HG02610 (cell line): Measurements from ENCODE around the gene DNMBP.
"Not testable (repeated sequence)": the region's sequence is repeated elsewhere in the genome, so short reads cannot be mapped to it uniquely, and the experiment has no call there.

Experiments used
- ATAC-seq: cut with Tn5 transposase; IDR thresholded peaks from one replicate; pipeline ENCODE4 v1.9.1; 2021; ENCODE audit warnings: mild to moderate bottlenecking, moderate library complexity; ENCODE audit not compliant: unreplicated experiment

Gene DNMBP

DNA sequence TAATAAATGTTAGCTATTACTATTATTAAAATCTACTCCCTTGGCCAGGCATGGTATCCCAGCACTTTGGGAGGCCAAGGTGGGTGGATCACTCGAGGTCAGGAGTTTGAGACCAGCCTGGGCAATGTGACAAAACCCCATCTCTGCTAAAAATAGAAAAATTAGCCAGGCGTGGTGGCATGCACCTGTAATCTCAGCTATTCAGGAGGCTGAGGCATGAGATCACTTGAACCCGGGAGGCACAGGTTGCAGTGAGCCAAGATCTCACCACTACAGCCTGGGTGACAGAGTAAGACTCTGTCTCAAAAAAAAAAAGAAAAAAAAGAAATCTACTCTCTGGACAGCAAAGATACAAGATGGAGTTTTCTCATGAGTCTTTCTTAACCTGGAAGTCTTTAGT lies 56.2 kb downstream of the DNMBP start:
- not testable (repeated sequence) for ATAC-seq

DNA sequence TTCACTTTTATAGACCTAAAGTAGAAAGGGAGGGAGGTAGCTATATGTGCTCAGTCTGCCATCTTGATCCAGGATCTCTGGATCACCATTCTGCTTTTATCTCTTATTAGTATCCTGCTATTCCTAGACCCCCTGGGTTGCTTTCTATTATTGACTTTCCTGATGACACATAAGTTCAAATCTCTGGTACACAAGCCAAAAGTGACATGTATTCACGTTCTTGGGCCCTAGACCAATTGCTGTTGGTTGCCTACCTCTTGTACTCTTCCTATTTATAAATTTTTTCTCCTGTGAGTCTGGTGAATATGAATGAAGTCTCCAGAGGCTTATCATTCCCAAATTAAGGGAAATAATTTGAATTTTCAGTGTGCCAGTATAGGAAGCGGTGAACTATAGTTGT lies 56.9 kb downstream of the DNMBP start:
- no peak for ATAC-seq

DNA sequence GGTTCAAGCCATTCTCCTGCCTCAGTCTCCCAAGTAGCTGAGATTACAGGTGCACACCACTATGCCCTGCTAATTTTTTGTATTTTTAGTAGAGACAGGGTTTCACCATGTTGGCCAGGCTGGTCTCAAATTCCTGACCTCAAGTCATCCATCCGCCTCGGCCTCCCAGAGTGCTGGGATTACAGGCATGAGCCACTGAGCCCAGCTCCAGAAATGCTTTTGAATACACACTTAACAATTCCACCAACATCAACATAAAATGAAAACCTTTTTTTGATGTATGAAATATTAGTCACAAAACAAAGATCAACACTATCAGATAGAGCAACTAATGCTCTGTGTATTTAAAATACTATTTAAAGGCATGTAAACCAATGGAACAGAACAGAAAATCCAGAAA lies 63.7 kb downstream of the DNMBP start:
- ATAC-seq, result not testable (repeated sequence)

DNA sequence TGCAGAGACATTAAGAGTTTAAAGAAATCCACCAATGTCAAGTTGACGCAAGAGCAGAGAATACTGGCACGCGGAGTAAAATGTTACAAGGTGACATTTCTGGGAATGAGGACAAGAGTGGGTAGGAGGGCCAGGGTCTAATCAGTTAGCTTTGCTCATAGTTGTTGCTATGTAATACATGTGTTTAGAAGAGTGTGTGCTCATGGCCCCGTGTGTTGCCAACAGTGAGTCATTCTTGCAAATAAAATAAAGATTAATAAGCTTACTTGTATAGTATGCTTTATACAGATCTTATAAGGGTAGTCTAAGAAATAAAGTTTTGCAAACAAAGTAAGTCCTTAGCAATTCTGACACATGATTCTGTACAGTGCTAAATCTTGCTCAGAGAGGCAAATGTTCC lies 64.5 kb downstream of the DNMBP start:
- ATAC-seq, result no peak

DNA sequence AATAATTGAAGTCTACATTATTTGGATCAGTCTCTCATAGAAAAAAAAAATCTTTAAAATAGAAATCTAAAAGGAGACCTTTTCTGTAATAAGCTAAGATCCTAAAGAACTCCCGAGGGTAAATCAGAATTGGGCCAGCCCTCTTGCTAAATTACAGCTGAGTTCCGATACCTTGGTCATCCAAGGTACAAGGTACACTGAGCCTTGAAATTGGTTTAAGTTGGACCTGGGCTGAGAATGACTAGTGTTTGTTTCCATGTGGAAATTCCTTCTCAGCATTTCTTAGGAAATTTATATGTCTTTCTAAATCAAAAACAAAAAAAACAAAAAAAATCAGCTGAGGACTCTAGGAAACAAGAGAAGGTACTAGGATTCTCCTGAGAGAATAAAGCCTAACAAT lies 64.9 kb downstream of the DNMBP start:
- no peak for ATAC-seq

DNA sequence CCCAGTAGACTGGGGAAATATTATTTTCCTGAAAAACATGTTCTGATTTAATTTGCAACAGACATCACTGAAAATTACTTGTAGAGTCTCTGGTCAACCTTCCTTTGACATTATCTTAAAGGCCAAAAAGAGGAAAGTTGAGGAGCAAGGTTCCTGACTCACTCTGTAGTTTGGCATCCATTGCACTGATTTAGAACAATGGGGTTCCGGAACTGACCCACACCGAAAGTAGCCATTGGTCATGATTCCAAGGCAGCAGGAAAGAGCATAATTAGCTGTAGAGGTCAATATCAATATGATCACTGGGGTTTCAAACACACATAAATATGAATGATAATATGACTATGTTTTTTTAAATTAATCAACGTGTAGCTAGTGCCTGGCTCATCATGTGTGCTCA lies 65.8 kb downstream of the DNMBP start:
- ATAC-seq, result no peak

DNA sequence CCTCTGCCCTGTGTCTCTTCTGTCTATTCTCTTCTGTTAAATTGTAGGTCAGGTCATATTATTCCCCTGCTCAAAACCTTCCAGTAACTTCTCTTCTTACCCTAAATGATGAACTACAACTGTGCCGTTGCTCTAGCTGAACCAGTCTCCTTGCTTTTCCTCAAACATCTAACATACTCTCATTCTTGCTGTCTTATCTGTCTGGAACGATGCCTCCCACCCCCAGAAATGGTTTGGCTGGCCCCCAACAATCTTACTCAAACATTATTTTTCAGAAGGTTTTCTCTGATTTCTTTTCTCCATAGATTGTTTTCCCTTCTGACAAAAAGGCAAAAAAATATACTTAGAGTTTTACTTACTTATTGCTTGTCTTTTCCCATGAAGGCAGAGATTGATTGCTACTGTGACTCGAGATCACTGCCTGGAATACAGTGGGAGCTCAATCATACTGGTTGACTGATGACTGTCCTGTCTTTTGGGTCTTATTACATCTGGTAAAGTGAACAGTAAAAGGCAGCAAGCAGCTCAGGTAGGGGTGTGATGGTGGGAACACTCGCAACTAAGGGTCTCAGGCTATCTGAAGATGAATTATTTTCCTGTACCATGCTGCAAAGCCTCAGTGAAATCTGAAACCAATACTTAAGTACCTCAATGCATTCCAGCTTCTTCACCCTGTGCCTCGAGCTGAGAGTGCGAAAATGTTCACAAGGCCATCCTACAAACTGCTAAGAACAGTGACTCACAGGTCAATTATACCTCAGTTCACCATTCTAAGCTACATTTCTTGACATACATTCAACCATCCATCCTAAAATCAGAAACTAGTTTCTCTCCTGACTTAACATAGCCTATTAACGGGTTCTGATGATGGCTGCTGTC lies 67.6 kb downstream of the DNMBP start:
- ATAC-seq, result no peak

DNA sequence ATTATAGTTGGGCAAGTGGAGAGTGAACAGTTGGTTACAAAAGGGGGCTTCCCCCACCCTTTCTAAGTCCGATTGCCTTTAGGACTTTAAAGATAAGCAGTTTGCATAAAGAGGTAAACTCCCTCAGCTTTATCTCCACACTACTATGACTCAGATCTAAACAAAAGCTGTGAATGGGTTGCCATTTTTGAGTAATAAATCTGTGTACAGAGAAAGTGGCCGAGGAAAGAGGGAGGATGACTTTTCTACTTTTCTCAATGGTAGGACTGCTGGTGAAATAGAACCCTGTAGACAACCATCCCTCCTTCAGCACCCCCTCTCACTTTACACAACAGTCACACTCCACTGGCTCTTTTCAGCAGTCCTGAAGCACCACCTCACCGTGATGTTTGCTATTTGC lies 71.2 kb downstream of the DNMBP start:
- peak; percentile 90 for ATAC-seq

DNA sequence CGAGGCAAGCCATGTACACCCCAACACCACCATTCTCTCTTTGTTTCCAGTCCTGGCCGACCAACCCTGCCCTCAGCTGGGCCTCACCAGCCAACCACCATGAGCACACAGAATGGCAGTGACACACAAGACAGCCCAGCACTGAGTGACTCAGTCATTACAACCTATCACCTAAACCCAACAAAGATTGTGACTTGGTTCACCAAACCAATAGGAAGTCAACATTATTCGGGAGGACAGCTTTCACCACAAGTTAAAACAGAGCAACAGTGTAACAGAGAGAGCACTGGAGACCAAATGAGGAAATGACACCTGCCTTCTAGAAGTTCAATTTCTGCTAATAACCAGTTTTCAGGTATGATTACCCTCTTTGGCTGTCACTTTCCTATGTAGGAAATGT lies 72.1 kb downstream of the DNMBP start:
- peak; percentile 39 for ATAC-seq

DNA sequence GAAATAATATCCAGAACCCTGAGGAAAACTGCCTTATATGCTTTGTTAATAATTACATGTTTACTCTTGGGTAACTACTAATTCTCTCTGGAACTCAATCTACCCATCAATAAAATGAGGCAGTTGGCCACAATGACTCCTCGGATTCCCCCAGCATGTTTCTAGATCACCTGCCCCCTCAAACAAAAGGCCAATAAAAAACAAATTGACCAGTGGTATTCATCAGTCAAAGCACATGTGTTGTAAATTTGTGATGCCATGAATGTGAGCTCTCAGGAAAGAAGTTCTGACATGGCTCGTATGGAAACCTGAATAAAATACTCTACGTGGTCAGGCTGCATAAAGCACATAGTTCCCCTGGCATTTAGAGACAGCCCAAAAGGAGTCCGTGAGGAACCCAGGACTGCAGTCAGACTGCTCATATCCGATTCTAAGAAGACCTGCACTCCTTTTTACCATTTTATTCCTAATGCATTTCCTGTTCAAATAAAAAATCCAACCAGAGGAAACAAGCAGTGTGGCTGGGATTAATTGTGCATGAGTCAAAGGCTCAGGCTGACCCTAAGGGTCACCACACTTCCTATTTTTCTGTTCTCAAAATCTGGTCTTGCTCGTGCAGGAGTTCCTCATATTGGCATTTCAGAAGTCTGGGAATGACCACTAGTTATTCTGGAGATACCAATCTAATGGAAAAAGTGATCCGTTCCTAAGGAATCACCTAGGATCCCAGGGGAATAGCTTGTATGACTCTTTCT lies 77.4 kb downstream of the DNMBP start:
- ATAC-seq, result not testable (repeated sequence)

DNA sequence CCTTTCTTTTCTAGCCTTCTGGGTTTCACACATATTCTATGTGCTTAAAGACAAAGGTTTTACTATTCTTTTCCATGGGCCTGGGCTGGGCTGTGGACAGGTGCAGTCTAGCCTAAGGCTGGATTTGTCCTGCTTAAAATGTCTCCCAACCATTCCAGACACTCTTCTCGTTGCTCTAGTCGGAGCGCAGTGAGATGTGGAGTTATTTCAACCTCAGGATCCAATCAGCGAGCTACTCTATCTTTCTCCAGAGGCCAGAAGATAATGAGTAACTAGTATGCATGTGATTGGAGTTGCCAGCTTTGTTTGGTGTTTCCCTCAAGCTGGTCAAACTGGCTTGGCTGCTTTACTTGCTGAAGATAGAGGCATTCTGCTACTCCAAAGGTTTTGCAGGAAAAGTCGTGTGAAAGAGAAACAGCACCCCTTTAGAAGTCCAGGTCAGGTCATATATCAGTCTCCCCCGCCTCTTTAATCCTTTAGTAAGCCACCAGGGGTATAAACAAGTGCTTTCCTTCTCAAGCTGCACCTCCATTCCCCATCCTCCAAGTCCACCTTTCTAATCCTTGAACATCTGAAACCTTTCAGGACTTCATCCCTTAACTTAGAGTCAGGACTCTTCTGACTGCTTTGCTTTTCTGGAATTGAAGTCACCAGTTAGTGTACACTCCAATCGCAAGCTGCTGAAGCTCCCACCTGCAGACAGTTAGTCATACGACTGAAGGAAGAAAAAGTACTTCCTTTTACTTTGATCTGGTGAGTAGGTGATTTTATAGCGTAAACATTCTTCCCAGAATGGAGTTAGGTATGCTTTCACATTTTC lies 78.8 kb downstream of the DNMBP start:
- no peak for ATAC-seq

DNA sequence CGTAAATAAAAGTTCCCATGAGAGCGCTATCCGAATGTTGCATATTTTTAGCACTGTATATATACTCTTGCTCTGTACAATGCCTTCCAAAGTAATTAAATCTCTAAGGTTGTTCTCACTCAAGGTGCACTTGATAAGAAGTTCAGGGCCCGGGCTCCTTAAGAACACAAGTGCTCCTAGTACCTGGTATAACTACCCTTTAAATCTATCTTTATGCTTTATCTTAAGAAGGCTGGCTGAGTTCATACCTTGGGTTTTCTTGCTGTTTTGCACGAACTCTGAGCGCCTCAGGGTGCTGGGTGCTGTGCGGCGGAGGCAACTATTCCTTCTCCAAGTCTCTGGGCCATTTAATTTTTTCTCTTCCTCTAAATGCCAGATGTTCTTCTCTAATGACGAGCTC lies 80.4 kb downstream of the DNMBP start:
- ATAC-seq, result no peak

DNA sequence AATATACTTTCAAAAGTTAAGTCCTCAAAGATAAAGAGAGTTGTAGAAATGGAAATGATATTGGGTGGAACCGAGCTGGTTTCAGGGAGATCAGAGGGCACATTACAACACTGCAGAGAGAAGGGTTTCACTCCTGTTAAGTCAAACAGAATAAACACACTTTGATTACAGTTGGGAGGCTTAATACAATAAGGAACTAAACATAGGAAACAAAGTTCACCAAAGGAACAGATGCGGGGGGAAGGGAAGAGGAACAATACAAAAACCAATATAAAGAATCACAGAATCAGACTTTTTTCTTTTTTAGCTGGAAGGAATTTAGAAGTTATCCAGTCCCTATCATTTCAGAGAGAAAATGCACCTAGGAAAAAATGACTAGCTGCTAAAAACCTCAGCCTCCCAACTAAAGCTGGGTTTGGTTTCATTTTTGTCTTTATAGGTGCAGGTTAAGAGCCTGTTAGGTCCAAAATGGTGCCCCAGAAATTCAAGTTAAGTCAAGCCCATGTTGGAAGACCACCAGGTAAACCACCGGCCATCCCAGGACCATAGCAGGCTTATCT lies 81.9 kb downstream of the DNMBP start:
- no peak for ATAC-seq

DNA sequence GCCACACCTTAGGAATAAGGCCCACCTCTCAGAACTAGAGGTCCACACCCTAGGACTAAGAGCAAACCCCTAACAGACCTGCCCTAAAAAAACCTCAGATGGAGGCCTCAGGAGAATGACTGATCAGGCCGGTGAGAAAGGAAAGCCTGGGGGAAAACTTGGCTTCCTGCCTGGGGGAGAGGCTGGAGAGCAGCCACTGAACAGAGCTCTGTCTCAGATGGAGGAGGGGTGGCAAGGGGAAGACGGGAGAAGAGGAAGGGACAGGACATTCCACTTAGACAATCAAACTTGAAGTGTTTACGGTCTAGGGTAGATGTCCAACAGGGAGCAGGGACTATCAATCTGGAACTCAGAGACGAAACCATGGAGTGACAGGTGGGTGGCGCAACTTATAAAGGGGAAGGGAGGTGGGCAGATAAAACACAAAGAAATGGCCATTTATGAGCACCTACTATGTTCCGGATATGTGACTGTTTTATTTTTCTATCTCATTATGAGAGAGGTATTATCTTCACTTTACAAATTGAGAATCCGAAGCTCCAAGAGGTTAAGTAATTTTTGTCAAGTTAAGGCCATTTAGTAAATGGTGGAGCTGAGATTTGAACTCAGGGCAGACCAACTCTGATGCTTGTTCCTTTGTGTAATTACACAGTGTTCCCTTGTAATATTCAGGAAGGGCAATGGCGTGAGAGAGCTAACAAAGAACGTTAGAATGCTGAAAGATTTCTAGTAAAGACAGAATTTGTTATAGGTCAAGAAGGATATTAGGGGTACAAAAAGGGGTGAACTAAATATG lies 82.6 kb downstream of the DNMBP start:
- no peak for ATAC-seq

DNA sequence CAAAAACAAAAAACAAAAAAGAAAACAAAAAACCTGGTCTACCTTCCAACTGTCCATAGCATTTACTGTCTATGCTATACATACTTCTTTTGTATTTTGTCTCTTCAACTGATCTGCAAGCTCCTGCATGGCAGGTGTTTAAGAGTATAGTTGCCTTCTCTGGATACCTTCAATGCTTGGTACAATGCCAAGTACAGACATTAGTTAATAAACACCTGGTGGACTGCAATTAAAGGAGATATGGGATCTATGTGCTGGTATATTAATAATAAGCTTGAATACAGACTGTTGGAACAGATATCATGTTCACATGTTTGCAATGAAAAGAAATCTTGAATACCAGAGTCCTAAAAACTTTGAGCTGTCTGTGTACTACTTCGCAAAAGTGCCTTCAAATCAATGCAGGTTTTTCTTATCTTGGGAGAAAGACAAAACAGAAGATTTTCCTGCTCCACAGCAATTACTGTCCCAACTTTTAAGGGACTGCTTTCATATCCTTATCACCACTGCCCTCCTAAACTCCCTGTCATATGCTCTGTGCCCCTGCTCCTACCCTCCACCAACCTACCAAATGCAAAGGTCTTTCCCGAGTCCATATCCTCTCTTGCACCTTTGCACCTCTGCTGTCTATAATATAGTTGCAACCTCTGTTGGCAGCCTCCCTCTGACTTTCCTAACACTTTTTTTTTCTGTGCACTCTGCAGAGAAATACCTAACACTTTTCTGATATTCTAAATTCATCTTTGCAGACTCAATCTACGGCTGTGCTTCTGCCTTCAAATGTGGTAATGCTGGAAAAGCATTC lies 85.1 kb downstream of the DNMBP start:
- ATAC-seq, result no peak

DNA sequence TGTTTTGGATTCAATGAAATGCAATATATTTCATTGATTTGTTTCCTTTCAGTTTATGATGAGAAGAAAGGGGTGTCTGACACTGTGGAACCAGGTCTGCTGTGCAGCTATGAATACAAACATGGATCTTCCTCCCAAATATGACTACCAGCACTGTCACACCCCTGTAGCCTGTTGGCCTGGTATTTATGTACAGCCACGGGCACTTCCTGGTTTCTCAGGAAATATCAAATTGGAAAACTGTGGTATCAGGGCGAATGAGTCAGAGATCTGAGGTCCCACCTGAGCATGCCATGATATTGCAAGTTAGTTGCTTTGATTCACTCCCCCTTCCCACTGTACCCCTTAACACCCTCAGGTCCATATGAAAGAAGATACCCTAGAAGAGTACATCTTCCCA lies 87.8 kb downstream of the DNMBP start:
- no peak for ATAC-seq

DNA sequence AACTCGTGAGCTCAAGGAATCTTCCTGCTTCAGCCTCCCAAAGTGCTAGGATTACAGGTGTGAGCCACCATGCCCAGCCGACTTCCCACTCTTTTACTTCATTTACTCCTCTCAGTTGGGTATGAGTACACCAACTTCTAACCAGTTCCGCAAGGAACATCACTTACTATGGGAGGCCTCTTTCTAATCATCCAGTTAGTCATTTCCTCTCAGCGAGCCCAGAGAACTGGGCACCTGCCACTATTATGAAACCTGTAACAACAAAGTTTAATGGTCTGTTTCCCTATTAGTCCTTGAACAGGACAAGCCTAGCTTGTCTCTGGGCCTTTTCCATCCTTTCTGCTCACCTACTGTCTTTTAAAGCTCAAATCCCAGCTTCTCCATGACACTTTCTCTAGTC lies 88.8 kb downstream of the DNMBP start:
- no peak for ATAC-seq

DNA sequence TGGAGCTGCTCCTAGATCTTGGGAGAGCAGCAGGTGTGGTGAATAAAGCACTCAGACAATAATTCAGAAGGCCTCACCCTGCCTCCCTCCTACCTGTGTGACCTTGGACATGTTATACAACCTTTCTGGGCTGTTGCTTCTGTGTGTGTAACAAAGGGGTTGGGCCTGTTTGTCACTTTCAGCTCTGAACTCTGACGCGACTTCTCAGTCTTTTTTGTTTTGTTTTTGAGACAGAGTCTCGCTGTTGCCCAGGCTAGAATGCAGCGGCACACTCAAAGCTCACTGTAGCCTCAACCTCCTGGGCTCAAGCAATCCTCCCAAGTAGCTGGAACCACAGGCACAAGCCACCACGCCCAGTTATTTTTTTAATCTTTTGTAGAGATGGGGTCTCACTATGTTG lies 89.3 kb downstream of the DNMBP start:
- ATAC-seq, result no peak
